ENCODE data around the gene FBXL13.
"Not testable (repeated sequence)": the region's sequence is repeated elsewhere in the genome, so short reads cannot be mapped to it uniquely, and the experiment has no call there.

Gene FBXL13

GRCh38 chr7:103048833-103049232 is 25.8 kb downstream of the FBXL13 start:
- Histone ChIP-seq H3K27me3 (ENCODE audit: insufficient read depth, low read depth) (no peaks in the 10 kb centered on the region), H3K9ac (no peak overlapping the region), H3K27ac (no peak overlapping the region), H2AFZ (ENCODE audit: low read depth) (no peak overlapping the region), H4K20me1 (ENCODE audit: insufficient read depth) (no peaks in the 10 kb centered on the region), H3K4me1 (ENCODE audit: low read depth, poor library complexity, severe bottlenecking) (no peaks in the 10 kb centered on the region), H3K4me2 (no peak overlapping the region), H3K79me2 (ENCODE audit: insufficient read depth, low read depth) (no peaks in the 10 kb centered on the region), H3K36me3 (ENCODE audit: insufficient read depth) (no peaks in the 10 kb centered on the region), H3K4me3 (IDR thresholded peaks at IDR 0.05; ENCODE audit: insufficient read depth, low read depth, low read length) (no peak overlapping the region)
- no peak for TF ChIP-seq CTCF (conservative IDR thresholded peaks at IDR 0.05; ENCODE audit: low read depth, low read length)

DNA sequence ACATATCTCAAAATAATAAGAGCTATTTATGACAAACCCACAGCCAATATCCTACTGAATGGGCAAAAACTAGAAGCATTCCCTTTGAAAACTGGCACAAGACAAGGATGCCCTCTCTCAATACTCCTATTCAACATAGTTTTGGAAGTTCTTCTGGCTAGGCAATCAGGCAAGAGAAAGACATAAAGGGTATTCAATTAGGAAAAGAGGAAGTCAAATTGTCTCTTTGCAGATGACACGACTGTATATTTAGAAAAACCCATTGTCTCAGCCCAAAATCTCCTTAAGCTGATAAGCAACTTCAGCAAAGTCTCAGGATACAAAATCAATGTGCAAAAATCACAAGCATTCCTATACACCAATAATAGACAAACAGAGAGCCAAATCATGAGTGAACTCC is 32.8 kb downstream of the FBXL13 start:
- H3K4me2 ChIP-seq; H3K4me1 ChIP-seq (ENCODE audit: low read depth, poor library complexity, severe bottlenecking); H3K9ac ChIP-seq; H3K27me3 ChIP-seq (ENCODE audit: insufficient read depth, low read depth); H3K36me3 ChIP-seq (ENCODE audit: insufficient read depth); H2AFZ ChIP-seq (ENCODE audit: low read depth); H3K27ac ChIP-seq; H3K79me2 ChIP-seq (ENCODE audit: insufficient read depth, low read depth); H4K20me1 ChIP-seq (ENCODE audit: insufficient read depth); H3K4me3 ChIP-seq (IDR thresholded peaks at IDR 0.05; ENCODE audit: insufficient read depth, low read depth, low read length): not testable (repeated sequence)

GRCh38 chr7:103037823-103038739 is 36.5 kb downstream of the FBXL13 start:
- not testable (repeated sequence) for H4K20me1 ChIP-seq (ENCODE audit: insufficient read depth); H3K27ac ChIP-seq; H3K27me3 ChIP-seq (ENCODE audit: insufficient read depth, low read depth); H3K4me2 ChIP-seq; H3K4me3 ChIP-seq (IDR thresholded peaks at IDR 0.05; ENCODE audit: insufficient read depth, low read depth, low read length); H3K9ac ChIP-seq; H3K79me2 ChIP-seq (ENCODE audit: insufficient read depth, low read depth); H3K36me3 ChIP-seq (ENCODE audit: insufficient read depth); H2AFZ ChIP-seq (ENCODE audit: low read depth); H3K4me1 ChIP-seq (ENCODE audit: low read depth, poor library complexity, severe bottlenecking)

DNA sequence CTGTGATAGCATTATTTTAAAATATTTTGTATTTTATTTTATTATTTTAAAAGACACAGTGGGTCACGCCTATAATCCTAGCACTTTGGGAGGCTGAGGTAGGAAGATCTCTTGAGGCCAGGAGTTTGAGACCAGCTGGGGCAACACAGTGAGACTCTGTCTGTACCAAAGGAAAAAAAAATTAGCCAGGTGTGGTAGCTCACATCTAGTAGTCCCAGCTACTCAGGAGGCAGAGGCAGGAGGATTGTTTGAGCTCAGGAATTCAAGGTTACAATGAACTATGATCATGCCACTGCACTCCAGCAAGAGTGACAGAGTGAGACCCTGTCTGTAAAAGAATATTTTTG is 37.1 kb downstream of the FBXL13 start:
- H2AFZ ChIP-seq (ENCODE audit: low read depth) = no peak overlapping the region
- no peaks in the 10 kb centered on the region for H4K20me1 ChIP-seq (ENCODE audit: insufficient read depth)
- no peak overlapping the region for H3K27ac ChIP-seq
- H3K4me1 ChIP-seq (ENCODE audit: low read depth, poor library complexity, severe bottlenecking) = no peaks in the 10 kb centered on the region
- no peak for TF ChIP-seq CTCF (conservative IDR thresholded peaks at IDR 0.05; ENCODE audit: low read depth, low read length)
- no peaks in the 10 kb centered on the region for H3K36me3 ChIP-seq (ENCODE audit: insufficient read depth)
- H3K4me3 ChIP-seq (IDR thresholded peaks at IDR 0.05; ENCODE audit: insufficient read depth, low read depth, low read length) = no peak overlapping the region
- no peaks in the 10 kb centered on the region for H3K27me3 ChIP-seq (ENCODE audit: insufficient read depth, low read depth)
- H3K79me2 ChIP-seq (ENCODE audit: insufficient read depth, low read depth) = no peaks in the 10 kb centered on the region
- H3K4me2 ChIP-seq = no peak overlapping the region
- H3K9ac ChIP-seq = no peak overlapping the region

DNA sequence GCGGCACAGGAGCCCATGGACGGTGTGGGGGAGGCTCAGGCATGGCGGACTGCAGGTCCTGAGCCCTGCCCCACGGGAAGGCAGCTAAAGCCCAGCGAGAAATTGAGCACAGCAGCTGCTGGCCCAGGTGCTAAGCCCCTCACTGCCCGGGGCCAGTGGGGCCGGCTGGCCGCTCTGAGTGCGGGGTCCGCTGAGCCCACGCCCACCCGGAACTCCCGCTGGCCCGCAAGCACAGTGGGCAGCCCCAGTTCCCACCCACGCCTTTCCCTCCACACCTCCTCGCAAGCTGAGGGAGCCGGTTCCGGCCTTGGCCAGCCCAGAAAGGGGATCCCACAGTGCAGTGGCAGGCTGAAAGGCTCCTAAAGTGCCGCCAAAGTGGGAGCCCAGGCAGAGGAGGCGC is 40.3 kb downstream of the FBXL13 start:
- not testable (repeated sequence) for H2AFZ ChIP-seq (ENCODE audit: low read depth); H3K4me2 ChIP-seq; H3K4me3 ChIP-seq (IDR thresholded peaks at IDR 0.05; ENCODE audit: insufficient read depth, low read depth, low read length); H3K4me1 ChIP-seq (ENCODE audit: low read depth, poor library complexity, severe bottlenecking); H4K20me1 ChIP-seq (ENCODE audit: insufficient read depth); H3K79me2 ChIP-seq (ENCODE audit: insufficient read depth, low read depth); H3K27me3 ChIP-seq (ENCODE audit: insufficient read depth, low read depth); H3K9ac ChIP-seq; H3K27ac ChIP-seq; H3K36me3 ChIP-seq (ENCODE audit: insufficient read depth)

- no peak overlapping the region for H3K4me2 ChIP-seq
- no peak overlapping the region for H3K4me3 ChIP-seq (IDR thresholded peaks at IDR 0.05; ENCODE audit: insufficient read depth, low read depth, low read length)
- H3K9ac ChIP-seq = no peak overlapping the region
- H2AFZ ChIP-seq (ENCODE audit: low read depth) = no peak overlapping the region
- no peak overlapping the region for H3K27ac ChIP-seq
- no peaks in the 10 kb centered on the region for H3K36me3 ChIP-seq (ENCODE audit: insufficient read depth)
- H3K79me2 ChIP-seq (ENCODE audit: insufficient read depth, low read depth) = no peaks in the 10 kb centered on the region
- H4K20me1 ChIP-seq (ENCODE audit: insufficient read depth) = no peaks in the 10 kb centered on the region
- no peak for TF ChIP-seq CTCF (conservative IDR thresholded peaks at IDR 0.05; ENCODE audit: low read depth, low read length)
- no peaks in the 10 kb centered on the region for H3K27me3 ChIP-seq (ENCODE audit: insufficient read depth, low read depth)
- no peaks in the 10 kb centered on the region for H3K4me1 ChIP-seq (ENCODE audit: low read depth, poor library complexity, severe bottlenecking)
Observed at GRCh38 chr7:103031781-103032180, 42.8 kb downstream of the FBXL13 start.
